Mesenteric fat pad (tissue), 1 donor: Measurements from ENCODE around the gene EIF2B5. TPM values are rescaled to one million over a fixed set of nuclear protein-coding genes. Genes with fewer than 3 reads are reported as not detected.

Experiments used
- DNase-seq: peaks from one replicate; pipeline ENCODE4 v3.0.0-alpha.2; 2020; ENCODE audit warnings: low spot score
- total RNA-seq: library from RNA; stranded (reverse); fragmentation: NEBNext Ultra II Directional; extraction: Animal tissue kit (Norgen Biotek cat#: 25700); gene quantifications from one replicate; pipeline ENCODE4 v1.2.1, GENCODE V29; 2021
- donor health status: DM: yes; HTN: yes; CAD: no.

EIF2B5 gene
- total RNA-seq, 1 donor from 2014 or later: 38.9 TPM

GRCh38 chr3:184192889-184193288 lies 57.7 kb downstream of the EIF2B5 start:
- no peak for DNase-seq

- DNase-seq: no peak
These were observed 58.9 kb downstream of the EIF2B5 start for GRCh38 chr3:184193991-184194539.

Other genes starting within 250 kb of the EIF2B5 start
- gene ABCC5, start 117.5 kb upstream of the EIF2B5 start, total RNA-seq: 24.2 TPM
- gene HTR3D, start 103.6 kb upstream of the EIF2B5 start, total RNA-seq: not detected
- gene HTR3C, start 82.3 kb upstream of the EIF2B5 start, total RNA-seq: not detected
- gene HTR3E, start 38.3 kb upstream of the EIF2B5 start, total RNA-seq: not detected
- gene DVL3, start 20.0 kb downstream of the EIF2B5 start, total RNA-seq: 68.1 TPM
- gene AP2M1, start 39.5 kb downstream of the EIF2B5 start, total RNA-seq: 389 TPM
- 81.1 TPM for gene ABCF3, start 50.8 kb downstream of the EIF2B5 start, total RNA-seq
- not detected for gene VWA5B2, start 94.2 kb downstream of the EIF2B5 start, total RNA-seq
- 34.1 TPM for gene ALG3, start 113.6 kb downstream of the EIF2B5 start, total RNA-seq
- 4.0 TPM for gene EEF1AKMT4, start 114.3 kb downstream of the EIF2B5 start, total RNA-seq
- not detected for gene CAMK2N2, start 126.2 kb downstream of the EIF2B5 start, total RNA-seq
- not detected for gene ECE2, start 140.7 kb downstream of the EIF2B5 start, total RNA-seq
- gene PSMD2, start 163.9 kb downstream of the EIF2B5 start, total RNA-seq: 211 TPM
- 361 TPM for gene EIF4G1, start 179.2 kb downstream of the EIF2B5 start, total RNA-seq
- gene FAM131A, start 202.2 kb downstream of the EIF2B5 start, total RNA-seq: 24.4 TPM
- gene CLCN2, start 226.2 kb downstream of the EIF2B5 start, total RNA-seq: 3.8 TPM
- gene POLR2H, start 226.4 kb downstream of the EIF2B5 start, total RNA-seq: 51.7 TPM
- 1.1 TPM for gene THPO, start 242.8 kb downstream of the EIF2B5 start, total RNA-seq
- 11.3 TPM for gene CHRD, start 244.7 kb downstream of the EIF2B5 start, total RNA-seq